DND-41 (cell line): ENCODE data around the gene PPM1D.

Experiments used
- EZH2 ChIP-seq: IDR thresholded peaks from 3 replicates; pipeline ENCODE4 v1.6.1; 2012; ENCODE audit warnings: borderline replicate concordance, low read depth, mild to moderate bottlenecking, moderate library complexity, low read length, inconsistent platforms; ENCODE audit not compliant: severe bottlenecking
- TF ChIP-seq, protein P1 (sequence below): IDR thresholded peaks from 2 replicates; pipeline ENCODE4 v1.5.1; 2012; ENCODE audit warnings: borderline replicate concordance, low read length, moderate library complexity, mild to moderate bottlenecking; ENCODE audit not compliant: poor library complexity, severe bottlenecking; ENCODE audit errors: extremely low read depth

DNA sequence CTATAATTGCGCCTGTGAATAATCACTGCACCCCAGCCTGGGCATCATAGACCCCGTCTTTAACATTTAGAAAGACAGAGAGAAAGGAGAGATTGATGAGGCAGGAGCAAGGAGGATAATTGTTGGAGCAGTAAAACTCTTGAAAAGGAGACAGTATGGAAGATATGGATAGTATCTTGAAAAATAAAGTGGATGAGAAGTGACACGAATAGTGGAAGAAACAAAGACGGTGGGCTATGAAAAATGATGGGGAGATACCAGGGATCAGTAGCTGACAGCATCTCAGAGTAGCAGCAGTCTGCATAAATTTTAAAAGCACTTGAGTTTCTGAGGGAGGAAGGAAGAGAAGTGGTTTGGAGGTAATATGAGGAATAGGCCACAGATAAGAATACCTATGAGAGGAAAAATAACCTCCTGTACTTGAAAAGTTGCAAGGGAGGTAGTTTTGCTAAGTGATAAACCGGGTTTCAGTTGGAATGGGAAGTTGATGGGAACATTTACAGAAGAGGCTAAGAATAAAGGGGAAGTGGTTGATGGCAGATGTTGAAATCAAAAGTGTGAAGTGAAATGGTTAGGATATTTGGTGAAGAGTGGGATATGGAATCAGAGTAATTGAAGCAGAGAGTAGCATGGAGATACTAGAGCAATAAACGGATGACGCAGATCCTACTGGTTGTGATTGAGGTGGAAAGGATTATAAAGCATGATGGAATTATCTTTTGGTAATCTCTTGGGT, 1.8 kb upstream of the PPM1D start:
- TF ChIP-seq, protein P1, sequence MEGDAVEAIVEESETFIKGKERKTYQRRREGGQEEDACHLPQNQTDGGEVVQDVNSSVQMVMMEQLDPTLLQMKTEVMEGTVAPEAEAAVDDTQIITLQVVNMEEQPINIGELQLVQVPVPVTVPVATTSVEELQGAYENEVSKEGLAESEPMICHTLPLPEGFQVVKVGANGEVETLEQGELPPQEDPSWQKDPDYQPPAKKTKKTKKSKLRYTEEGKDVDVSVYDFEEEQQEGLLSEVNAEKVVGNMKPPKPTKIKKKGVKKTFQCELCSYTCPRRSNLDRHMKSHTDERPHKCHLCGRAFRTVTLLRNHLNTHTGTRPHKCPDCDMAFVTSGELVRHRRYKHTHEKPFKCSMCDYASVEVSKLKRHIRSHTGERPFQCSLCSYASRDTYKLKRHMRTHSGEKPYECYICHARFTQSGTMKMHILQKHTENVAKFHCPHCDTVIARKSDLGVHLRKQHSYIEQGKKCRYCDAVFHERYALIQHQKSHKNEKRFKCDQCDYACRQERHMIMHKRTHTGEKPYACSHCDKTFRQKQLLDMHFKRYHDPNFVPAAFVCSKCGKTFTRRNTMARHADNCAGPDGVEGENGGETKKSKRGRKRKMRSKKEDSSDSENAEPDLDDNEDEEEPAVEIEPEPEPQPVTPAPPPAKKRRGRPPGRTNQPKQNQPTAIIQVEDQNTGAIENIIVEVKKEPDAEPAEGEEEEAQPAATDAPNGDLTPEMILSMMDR = no peak
- no peak for TF ChIP-seq EZH2
